K562 treated with DMSO at 1 percent for 4 hours (cell line): ENCODE results near the gene DNAJB7. TPM values are rescaled to one million over a fixed set of nuclear protein-coding genes. Genes with fewer than 3 reads are reported as not detected.

ENCODE experiments used
- total RNA-seq: library from RNA; unstranded; fragments of 300-600 nt; gene quantifications from 2 replicates; pipeline ENCODE4 v1.2.3, GENCODE V29; 2022; ENCODE audit not compliant: insufficient read depth

DNAJB7 gene
- not detected in 2 replicates for total RNA-seq

GRCh38 chr22:40862013-40862412 is at the start of gene DNAJB7:
TSS of gene DNAJB7 (minus strand) at chr22:40862113. CDS start at chr22:40861994, 119 bp downstream.

GRCh38 chr22:40856513-40857308 is 5.2 kb downstream of the DNAJB7 start, which contains the start of the genes ST13 and XPNPEP3:
TSS of gene ST13 (minus strand) at chr22:40856639. CDS start at chr22:40856540, 99 bp downstream.
TSS of gene XPNPEP3 (plus strand) at chr22:40857148. CDS start at chr22:40857182, 34 bp downstream.

GRCh38 chr22:40818747-40819598 is 42.9 kb downstream of the DNAJB7 start, which contains the start of gene SLC25A17:
TSS of gene SLC25A17 (minus strand) at chr22:40819346. CDS start at chr22:40819248, 98 bp downstream.

Other genes with a start within 250 kb of the DNAJB7 start
- gene MRTFA, start 225.4 kb downstream of the DNAJB7 start, total RNA-seq = 13.7 and 15.1 TPM in 2 replicates
- gene MCHR1, start 182.6 kb downstream of the DNAJB7 start, total RNA-seq = not detected in 2 replicates
- 16.8 and 24.9 TPM in 2 replicates for gene SLC25A17, start 42.8 kb downstream of the DNAJB7 start, total RNA-seq
- gene ST13, start 5.5 kb downstream of the DNAJB7 start, total RNA-seq = 179 and 241 TPM in 2 replicates
- gene XPNPEP3, start 5.0 kb downstream of the DNAJB7 start, total RNA-seq = 8.9 and 9.1 TPM in 2 replicates
- 39.1 and 44.9 TPM in 2 replicates for gene RBX1, start 89.3 kb upstream of the DNAJB7 start, total RNA-seq
- gene EP300, start 230.5 kb upstream of the DNAJB7 start, total RNA-seq = 20.9 and 22.3 TPM in 2 replicates